Epithelial cell of prostate (primary cell): ENCODE data around the gene TUBGCP3.
"Not testable (repeated sequence)": the region's sequence is repeated elsewhere in the genome, so short reads cannot be mapped to it uniquely, and the experiment has no call there.

Experiments
- DNase-seq: peaks from one replicate; pipeline ENCODE4 v3.0.0-alpha.2; 2011; ENCODE audit warnings: low read depth, low spot score
- H3K27ac ChIP-seq: fragments of 450-650 bp; 2 replicates; pipeline ENCODE4 v1.5.1; 2017; ENCODE audit warnings: mild to moderate bottlenecking

The TUBGCP3 gene

DNA sequence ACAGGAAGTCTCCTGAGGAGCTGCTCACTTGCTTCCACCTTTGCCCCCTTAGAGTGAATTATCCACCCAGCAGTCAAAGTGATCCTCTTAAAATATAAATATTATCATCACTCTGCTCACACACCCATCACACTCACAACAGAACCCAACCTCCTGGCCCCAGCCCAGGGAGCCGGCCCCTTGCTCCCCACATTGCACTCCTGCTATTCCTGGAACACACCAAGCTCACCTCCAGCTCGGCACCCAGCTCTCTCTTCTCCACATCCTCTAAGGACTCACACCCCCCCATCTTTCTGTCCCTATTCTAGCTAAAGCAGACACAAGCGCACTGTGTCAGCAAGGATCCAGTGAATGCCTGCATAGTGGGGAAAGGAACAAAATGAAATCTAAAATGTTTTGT is 7.0 kb downstream of the TUBGCP3 start:
- H3K27ac ChIP-seq: no peak overlapping the region
- no peak for DNase-seq

- H3K27ac ChIP-seq: no peak overlapping the region
- no peak for DNase-seq
Measured at GRCh38 chr13:112580211-112580610, 7.7 kb downstream of the TUBGCP3 start.

GRCh38 chr13:112579310-112579843 is 8.6 kb downstream of the TUBGCP3 start:
- no peak for DNase-seq

GRCh38 chr13:112576768-112577167 is 11.2 kb downstream of the TUBGCP3 start:
- no peak overlapping the region for H3K27ac ChIP-seq
- no peak for DNase-seq

More at GRCh38 chr13:112579310-112579843, 8.6 kb downstream of the TUBGCP3 start:
- no peak overlapping the region for H3K27ac ChIP-seq

DNA sequence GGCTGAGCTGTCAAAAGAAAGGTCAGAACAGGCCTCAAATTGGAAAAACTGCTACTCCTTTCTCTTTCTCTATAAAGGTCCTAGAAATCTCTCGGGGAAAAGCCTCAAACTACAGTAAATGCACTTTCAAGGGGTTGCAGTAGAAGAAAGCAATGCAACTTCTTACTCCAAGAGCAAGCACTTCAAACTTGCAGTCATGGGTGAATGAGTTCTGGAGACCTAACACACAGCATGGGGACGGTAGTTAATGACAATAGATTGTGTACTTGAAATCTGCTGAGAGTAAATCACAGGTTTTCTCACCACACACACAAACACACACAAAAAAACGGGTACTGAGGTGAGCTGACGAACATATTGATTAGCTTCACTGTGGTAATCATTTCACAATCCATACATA is 11.8 kb downstream of the TUBGCP3 start:
- no peak for DNase-seq

GRCh38 chr13:112575675-112576074 is 12.3 kb downstream of the TUBGCP3 start:
- no peak for DNase-seq

More for the DNA sequence above, 11.8 kb downstream of the TUBGCP3 start:
- H3K27ac ChIP-seq: no peak overlapping the region

GRCh38 chr13:112574834-112575613 is 12.9 kb downstream of the TUBGCP3 start:
- H3K27ac ChIP-seq: no peak overlapping the region
- DNase-seq: no peak

More at GRCh38 chr13:112575675-112576074, 12.3 kb downstream of the TUBGCP3 start:
- H3K27ac ChIP-seq: no peak overlapping the region

- DNase-seq: no peak
- no peak overlapping the region for H3K27ac ChIP-seq
Measured at GRCh38 chr13:112574416-112574815, 13.5 kb downstream of the TUBGCP3 start.

DNA sequence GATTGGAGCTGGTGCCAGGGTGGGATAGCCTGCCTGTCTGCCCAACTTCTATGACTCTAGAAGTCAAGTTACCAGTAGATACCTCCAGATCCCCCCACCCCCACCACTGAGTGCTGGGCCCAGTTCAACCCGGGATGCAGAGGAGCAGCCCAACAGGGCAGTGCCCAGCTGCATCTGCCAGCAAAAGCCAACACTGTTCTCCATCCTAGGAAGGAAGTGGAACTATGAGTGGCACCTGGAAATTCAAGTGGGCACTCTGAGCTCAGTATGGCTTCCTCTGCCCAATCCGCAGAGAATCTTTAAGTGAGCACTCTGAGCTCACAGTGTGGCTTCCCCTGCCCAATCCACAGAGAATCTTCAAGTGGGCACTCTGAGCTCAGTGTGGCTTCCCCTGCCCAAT is 14.2 kb downstream of the TUBGCP3 start:
- DNase-seq: no peak
- H3K27ac ChIP-seq: no peak overlapping the region

GRCh38 chr13:112572366-112572765 is 15.6 kb downstream of the TUBGCP3 start:
- DNase-seq: no peak
- no peak overlapping the region for H3K27ac ChIP-seq

GRCh38 chr13:112569821-112570220 is 18.1 kb downstream of the TUBGCP3 start:
- no peak for DNase-seq
- no peak overlapping the region for H3K27ac ChIP-seq

GRCh38 chr13:112567161-112567862 is 20.6 kb downstream of the TUBGCP3 start:
- no peak overlapping the region for H3K27ac ChIP-seq

GRCh38 chr13:112562786-112563383 is 25.1 kb downstream of the TUBGCP3 start:
- no peak overlapping the region for H3K27ac ChIP-seq
- DNase-seq: no peak

More at GRCh38 chr13:112567161-112567862, 20.6 kb downstream of the TUBGCP3 start:
- DNase-seq: no peak

DNA sequence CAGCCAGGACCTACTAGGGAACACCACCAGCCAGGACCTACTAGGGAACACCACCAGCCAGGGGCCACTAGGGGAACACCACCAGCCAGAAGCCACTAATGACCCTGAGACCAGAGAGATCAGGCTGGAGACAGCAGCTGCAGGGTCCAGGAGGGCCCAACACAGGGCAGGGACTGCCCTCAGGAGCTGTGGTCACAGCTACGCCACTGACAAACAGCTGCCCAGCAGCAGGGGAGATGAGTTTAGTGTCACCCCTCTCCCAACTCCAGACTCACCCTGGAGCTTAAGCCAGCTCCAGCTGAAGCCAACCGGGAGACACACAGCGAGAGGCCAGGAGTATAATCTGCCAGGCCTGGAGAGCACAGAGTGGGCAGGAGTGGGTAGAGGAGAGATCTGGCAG is 25.7 kb downstream of the TUBGCP3 start:
- no peak overlapping the region for H3K27ac ChIP-seq
- no peak for DNase-seq

DNA sequence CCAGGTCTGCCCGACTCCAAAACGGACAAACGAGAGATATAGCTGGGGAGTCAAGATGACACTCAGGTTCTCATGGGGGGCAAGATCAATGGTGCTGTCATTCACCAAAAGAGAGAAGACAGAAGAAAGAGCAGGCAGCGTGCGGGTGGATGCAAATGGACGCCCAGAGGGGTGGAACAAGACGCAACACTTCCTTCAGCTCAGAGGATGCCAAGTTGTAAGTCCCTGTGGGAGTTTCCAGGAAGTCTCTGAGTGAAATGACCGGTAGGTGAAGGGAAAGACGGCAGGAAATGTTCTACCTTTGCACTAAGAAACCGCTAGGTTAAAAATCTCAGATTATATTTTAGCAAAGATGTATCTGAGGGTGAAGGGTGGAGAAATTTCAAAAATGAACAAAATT is 26.5 kb downstream of the TUBGCP3 start:
- H3K27ac ChIP-seq: no peak overlapping the region
- no peak for DNase-seq

GRCh38 chr13:112558696-112559418 is 29.1 kb downstream of the TUBGCP3 start:
- DNase-seq: no peak
- no peak overlapping the region for H3K27ac ChIP-seq

- no peak overlapping the region for H3K27ac ChIP-seq
- DNase-seq: no peak
Measured at GRCh38 chr13:112556600-112556999, 31.4 kb downstream of the TUBGCP3 start.

GRCh38 chr13:112554214-112554850 is 33.6 kb downstream of the TUBGCP3 start:
- H3K27ac ChIP-seq: no peak overlapping the region
- no peak for DNase-seq

DNA sequence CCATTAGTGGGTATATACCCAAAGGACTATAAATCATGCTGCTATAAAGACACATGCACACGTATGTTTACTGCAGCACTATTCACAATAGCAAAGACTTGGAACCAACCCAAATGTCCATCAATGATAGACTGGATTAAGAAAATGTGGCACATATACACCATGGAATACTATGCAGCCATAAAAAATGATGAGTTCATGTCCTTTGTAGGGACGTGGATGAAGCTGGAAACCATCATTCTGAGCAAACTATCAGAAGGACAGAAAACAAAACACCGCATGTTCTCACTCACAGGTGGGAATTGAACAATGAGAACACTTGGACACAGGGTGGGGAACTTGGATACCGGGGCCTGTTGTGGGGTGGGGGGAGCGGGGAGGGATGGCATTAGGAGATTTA is 39.0 kb downstream of the TUBGCP3 start:
- not testable (repeated sequence) for H3K27ac ChIP-seq, DNase-seq

GRCh38 chr13:112545856-112546255 is 42.1 kb downstream of the TUBGCP3 start:
- DNase-seq: no peak
- H3K27ac ChIP-seq: no peak overlapping the region
